GM12873 (cell line): Measurements from ENCODE around the gene QRFP.

Source experiments
- TF ChIP-seq, protein P1 (sequence below): IDR thresholded peaks from 2 replicates; pipeline ENCODE4 v1.5.1; 2012; ENCODE audit warnings: low read depth, mild to moderate bottlenecking, moderate library complexity, low read length, control low read depth; ENCODE audit not compliant: insufficient read depth; ENCODE audit errors: missing control alignments

Gene QRFP

DNA sequence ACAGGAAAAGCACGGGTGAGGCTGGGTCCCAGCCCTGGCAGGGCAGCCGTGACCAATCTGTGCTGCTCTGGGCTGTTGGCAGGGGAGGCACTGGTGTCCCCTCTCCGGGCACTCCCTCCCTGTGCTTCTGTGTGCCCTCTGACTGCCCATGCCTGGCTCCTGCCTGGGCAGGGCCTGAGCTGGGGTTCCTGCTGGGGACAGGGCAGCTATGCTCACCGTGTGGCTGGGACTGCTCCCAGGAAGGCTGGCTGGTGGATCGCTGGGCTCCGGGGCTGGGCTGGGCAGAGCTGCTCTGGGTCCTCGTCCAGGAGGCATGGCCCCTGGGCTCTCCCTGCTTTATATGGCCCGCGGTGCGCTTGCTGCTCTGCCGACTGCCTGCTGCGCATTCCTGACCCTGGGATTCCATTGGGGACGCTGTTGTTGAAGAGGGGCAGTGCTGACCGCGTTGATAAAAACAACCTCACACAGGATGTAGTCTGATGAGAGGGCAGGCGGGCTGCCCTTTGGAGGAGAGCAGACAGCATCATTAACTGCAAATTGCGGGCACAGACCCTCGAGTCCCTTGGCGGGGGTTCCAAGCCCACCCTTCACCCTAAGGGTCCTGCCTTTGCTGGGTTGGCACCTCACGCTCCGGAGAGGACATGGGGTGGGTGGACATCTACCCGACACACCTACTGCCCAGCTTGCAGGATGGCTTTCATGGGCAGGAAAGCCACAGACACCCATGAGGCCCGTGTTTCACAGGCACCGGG, 955 bp downstream of the QRFP start:
- TF ChIP-seq, protein P1, sequence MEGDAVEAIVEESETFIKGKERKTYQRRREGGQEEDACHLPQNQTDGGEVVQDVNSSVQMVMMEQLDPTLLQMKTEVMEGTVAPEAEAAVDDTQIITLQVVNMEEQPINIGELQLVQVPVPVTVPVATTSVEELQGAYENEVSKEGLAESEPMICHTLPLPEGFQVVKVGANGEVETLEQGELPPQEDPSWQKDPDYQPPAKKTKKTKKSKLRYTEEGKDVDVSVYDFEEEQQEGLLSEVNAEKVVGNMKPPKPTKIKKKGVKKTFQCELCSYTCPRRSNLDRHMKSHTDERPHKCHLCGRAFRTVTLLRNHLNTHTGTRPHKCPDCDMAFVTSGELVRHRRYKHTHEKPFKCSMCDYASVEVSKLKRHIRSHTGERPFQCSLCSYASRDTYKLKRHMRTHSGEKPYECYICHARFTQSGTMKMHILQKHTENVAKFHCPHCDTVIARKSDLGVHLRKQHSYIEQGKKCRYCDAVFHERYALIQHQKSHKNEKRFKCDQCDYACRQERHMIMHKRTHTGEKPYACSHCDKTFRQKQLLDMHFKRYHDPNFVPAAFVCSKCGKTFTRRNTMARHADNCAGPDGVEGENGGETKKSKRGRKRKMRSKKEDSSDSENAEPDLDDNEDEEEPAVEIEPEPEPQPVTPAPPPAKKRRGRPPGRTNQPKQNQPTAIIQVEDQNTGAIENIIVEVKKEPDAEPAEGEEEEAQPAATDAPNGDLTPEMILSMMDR, result no peak

DNA sequence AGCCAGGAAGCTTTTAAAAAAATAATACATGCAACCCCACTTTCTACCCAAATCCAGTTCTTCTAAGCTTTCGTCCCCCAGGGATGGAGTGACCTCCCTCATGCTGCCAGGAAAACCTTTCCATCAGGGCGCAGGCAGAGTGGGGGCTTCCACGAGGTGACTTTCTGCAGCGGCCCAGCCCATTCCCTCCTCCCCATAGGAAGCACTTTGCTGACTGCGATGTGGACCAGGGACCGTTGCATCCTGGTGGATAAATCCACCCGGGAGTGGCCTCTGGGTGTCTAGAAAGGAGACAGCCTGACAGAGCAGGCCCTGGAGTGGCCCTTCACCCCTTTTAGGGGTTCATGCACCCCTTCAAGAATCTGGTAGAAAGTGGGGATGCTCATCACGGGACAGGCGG, 1.6 kb downstream of the QRFP start:
- TF ChIP-seq, protein P1, result no peak

DNA sequence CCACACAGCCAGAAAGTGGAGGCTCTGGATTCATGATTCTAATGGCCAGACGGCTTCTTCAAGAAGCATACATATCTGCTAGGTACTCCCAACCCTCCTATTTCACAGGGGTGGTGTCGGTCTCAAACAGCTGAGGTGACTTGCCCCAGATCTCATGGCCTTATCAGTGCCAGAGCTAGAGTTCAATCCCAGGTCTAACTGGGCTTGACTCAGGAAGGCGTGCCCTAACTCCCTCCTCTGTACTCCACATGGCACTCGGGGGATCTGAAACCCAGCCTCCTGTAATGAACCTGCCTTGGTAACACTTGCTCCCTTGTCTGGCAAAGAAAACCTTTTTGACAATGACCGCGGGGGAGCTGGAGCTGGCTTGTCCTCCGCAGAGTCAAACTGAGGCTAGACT, 2.1 kb downstream of the QRFP start:
- TF ChIP-seq, protein P1, result no peak

DNA sequence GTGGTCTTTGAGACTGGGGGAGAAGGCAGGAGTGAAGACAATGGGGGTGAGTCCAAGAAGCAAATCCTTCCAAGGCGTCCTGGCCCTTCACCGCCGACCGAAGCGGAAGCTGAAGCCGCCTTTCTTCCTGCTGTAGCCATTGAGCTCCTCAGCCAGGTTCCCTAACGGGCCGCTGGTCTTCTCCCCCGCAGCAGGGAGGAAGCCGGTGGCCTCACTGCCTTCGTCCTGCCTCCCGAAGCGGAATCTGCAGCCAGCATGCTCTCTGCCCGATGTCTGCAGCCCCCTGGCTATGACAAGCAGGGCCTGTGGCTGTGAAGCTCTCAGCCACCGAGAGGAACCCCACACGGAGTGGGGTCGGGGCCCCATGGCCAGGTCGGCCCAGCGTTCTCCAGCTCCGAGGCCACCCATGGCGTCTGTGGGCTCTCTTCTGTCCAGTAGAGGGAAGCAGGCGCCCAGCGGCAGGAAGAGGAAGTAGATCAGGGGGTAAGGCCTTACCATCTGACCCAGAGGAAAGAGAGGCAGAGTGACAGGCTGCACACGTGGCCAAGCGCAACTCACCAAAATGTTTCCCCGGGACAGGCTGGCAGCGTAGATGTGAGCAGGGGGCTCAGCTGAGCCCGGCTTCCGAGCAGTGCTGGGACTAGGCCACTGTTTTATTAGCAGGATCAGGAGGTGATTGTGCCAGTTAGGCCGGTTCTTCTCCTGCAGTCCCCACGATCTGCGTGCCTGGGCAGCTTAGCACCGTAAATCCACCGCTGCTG, 3.1 kb downstream of the QRFP start:
- TF ChIP-seq, protein P1, result no peak

DNA sequence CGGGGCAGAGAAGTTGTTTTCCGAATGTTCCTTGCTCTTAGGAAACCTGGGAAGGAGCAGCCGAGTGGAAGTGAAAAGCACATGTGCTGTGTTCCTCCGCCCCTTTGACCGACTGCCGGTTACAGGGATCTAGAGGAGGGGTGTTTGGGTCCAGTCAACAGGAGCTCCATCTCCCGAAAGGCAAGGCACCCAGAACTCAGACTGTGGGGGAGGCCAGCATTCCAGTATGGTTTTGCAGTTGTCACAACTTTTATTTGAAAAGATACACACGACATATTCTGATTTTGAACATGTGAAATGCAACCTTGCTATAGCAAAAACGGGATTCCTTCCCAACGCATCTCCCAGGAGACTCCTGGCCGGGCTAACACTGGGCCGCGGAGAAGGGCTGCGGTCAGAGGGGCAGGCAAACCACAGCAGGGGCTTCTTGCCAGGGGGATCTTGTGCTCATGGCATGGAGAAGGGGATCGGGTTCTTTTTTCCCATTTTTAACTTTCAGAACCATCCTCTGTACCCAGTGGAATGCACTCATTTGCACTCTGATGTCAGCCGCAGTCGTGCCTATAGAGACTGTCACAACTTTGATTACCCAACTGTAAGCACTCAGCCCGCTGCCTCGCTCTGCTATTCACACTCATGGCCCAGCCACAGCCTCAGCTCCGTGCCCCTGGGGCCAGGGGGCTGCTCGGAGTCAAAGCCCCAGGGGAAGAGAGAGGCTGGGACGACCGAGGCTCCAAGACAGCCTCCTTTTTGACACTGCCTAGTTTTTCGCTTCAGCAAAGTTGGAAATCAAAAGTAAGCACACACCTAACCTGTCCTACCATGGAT, 3.9 kb downstream of the QRFP start:
- TF ChIP-seq, protein P1, result no peak

DNA sequence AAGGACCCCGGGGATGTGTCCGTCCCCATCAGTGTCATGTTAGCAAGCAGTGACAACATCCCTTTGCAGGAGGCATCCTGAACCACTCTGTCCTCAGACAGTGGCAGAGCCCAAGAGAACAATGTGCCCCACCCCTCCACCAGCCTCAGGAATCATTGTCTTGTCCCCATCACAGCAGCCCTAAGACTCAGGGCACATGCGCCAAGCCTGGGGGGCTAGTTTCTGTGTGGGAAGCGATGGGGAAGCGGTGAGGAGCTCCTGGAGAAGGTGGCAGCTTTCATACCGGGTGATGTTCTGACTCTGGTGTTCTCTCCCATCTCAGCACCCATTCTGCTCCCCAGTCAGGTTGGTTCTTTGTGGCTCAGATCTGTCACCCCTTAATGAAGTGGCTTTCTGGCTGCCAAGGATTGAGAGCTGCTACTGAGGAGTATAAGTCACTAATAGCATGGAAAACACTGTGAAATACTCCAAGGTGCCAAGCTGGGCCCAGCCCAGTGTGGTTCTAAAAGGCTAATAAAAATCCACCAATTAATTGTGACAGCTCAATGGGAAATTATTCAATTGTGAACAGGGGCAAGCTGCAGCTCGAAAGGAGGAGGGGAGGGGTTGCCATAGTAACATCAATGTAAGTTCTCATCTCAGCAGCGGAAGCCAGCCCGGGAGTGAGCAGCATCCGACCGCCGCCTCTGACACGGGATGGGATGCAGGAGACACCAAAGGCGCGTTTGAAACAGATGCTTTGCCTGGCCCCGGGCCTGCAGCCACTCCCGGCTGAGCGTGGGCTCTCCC, 4.7 kb downstream of the QRFP start:
- TF ChIP-seq, protein P1, result no peak
